Upper lobe of left lung (tissue), 6 donors: ENCODE data around the gene KERA. TPM values are rescaled to one million over a fixed set of nuclear protein-coding genes. Genes with fewer than 3 reads are reported as not detected.

Source experiments
- ATAC-seq, 2 donors: fragments of 200-7000 bp; cut with Tn5 transposase; one replicate each; pipeline ENCODE4 v1.9.1; 2022; ENCODE audit warnings: mild to moderate bottlenecking in 2 of 2, moderate library complexity in 2 of 2; ENCODE audit not compliant: low FRiP score in 2 of 2
- DNase-seq, 2 donors: peaks; one replicate each; pipeline ENCODE4 v3.0.0-alpha.2; 2019 to 2020
- H3K27ac ChIP-seq, 4 donors: fragments of 200-600 bp; sonication (generic); one replicate each; pipeline ENCODE4 v1.5.1; 2016 to 2019
- H3K27me3 ChIP-seq, 4 donors: fragments of 200-600 bp; sonication (generic); one replicate each; pipeline ENCODE4 v1.5.1; 2017 to 2019
- H3K36me3 ChIP-seq, 4 donors: fragments of 200-600 bp; sonication (generic); one replicate each; pipeline ENCODE4 v1.5.1; 2016 to 2019
- H3K4me1 ChIP-seq, 4 donors: fragments of 200-600 bp; sonication (generic); one replicate each; pipeline ENCODE4 v1.5.1; 2018 to 2019
- H3K4me3 ChIP-seq, 4 donors: fragments of 200-600 bp; sonication (generic); one replicate each; pipeline ENCODE4 v1.5.1; 2017 to 2019; ENCODE audit warnings: mild to moderate bottlenecking in 2 of 4, moderate library complexity in 1 of 4
- H3K9me3 ChIP-seq, 4 donors: fragments of 200-600 bp; sonication (generic); one replicate each; pipeline ENCODE4 v1.5.1; 2018 to 2019
- CTCF ChIP-seq, 6 experiments: fragments of 450-650 bp in 4 of 6; fragments of 200-600 bp in 2 of 6; sonication (generic) in 2 of 6; IDR thresholded peaks; one replicate each; pipeline ENCODE4 v1.5.1; 2016 to 2019; ENCODE audit warnings: antibody characterized with exemption in 6 of 6
- EP300 ChIP-seq, 4 donors: sonication (generic); formaldehyde crosslinking; IDR thresholded peaks; one replicate each; pipeline ENCODE4 v1.5.1; 2017; ENCODE audit warnings: antibody characterized with exemption in 4 of 4, control low read depth in 2 of 4
- POLR2A ChIP-seq, 4 donors: fragments of 450-650 bp; IDR thresholded peaks; one replicate each; pipeline ENCODE4 v1.5.1; 2016 to 2017; ENCODE audit warnings: antibody characterized with exemption in 4 of 4, mild to moderate bottlenecking in 2 of 4
- POLR2AphosphoS5 ChIP-seq, 2 donors: sonication (generic); formaldehyde crosslinking; IDR thresholded peaks; one replicate each; pipeline ENCODE4 v1.5.1; 2017; ENCODE audit warnings: antibody characterized with exemption in 2 of 2
- WGBS, 2 donors: methylation state at CpG; one replicate each; pipeline ENCODE4 v1.1.5; 2017 to 2018; 5-methylcytosine and 5-hydroxymethylcytosine counted together
- total RNA-seq, 6 donors: library from RNA; depleted of rRNA in 4 of 6; stranded (reverse); fragments of >200 nt in 4 of 6; gene quantifications; one replicate each; pipeline versions ENCODE4 v1.1.0 to v1.2.1, GENCODE V29; 2016 to 2021
- donor health status: DM: no; HTN: no; CAD: no; lungs with moderate emphysema.
- donor health status: DM: no; HTN: yes; CAD: no; lungs with severe emphysema.

KERA gene
- total RNA-seq, 6 donors from 2014 or later: not detected

GRCh38 chr12:91103624-91104023, 45.8 kb upstream of the KERA start:
- TF ChIP-seq CTCF (IDR thresholded peaks at IDR 0.05) (no peak), EP300 (IDR thresholded peaks at IDR 0.05) (no peak), POLR2AphosphoS5 (IDR thresholded peaks at IDR 0.05) (no peak), POLR2A (IDR thresholded peaks at IDR 0.05) (no peak)
- WGBS, 2 donors: 41% methylated on average over 1 of the region's 1 CpG
- Histone ChIP-seq H3K36me3 (no peaks in the 10 kb centered on the region), H3K4me1 (no peaks in the 10 kb centered on the region), H3K27me3 (no peaks in the 10 kb centered on the region), H3K27ac (no peak overlapping the region), H3K9me3 (no peaks in the 10 kb centered on the region), H3K4me3 (no peak overlapping the region)
- DNase-seq (no peak), ATAC-seq (no peak)

- H3K9me3 ChIP-seq: no peaks in the 10 kb centered on the region
- no peak overlapping the region for H3K27ac ChIP-seq
- DNase-seq: no peak
- H3K4me3 ChIP-seq: no peak overlapping the region
- no peaks in the 10 kb centered on the region for H3K36me3 ChIP-seq
- no peak for TF ChIP-seq POLR2A (IDR thresholded peaks at IDR 0.05)
- no peak for TF ChIP-seq CTCF (IDR thresholded peaks at IDR 0.05)
- TF ChIP-seq EP300 (IDR thresholded peaks at IDR 0.05): no peak
- no peak for TF ChIP-seq POLR2AphosphoS5 (IDR thresholded peaks at IDR 0.05)
- no peaks in the 10 kb centered on the region for H3K4me1 ChIP-seq
- ATAC-seq: no peak
- H3K27me3 ChIP-seq: no peaks in the 10 kb centered on the region
Measured at GRCh38 chr12:91103101-91103500, 45.3 kb upstream of the KERA start.

- WGBS, 2 donors: 56 to 63% methylated on average over 2 of the region's 2 CpGs
- TF ChIP-seq EP300 (IDR thresholded peaks at IDR 0.05) (no peak), CTCF (IDR thresholded peaks at IDR 0.05) (no peak), POLR2AphosphoS5 (IDR thresholded peaks at IDR 0.05) (no peak), POLR2A (IDR thresholded peaks at IDR 0.05) (no peak)
- Histone ChIP-seq H3K27ac (no peak overlapping the region), H3K27me3 (no peaks in the 10 kb centered on the region), H3K4me1 (no peaks in the 10 kb centered on the region), H3K9me3 (no peaks in the 10 kb centered on the region), H3K4me3 (no peak overlapping the region), H3K36me3 (no peaks in the 10 kb centered on the region)
- DNase-seq (no peak), ATAC-seq (no peak)
Measured at GRCh38 chr12:91100906-91101305, 43.1 kb upstream of the KERA start.

- no peak for ATAC-seq
- TF ChIP-seq CTCF (IDR thresholded peaks at IDR 0.05) (no peak), POLR2A (IDR thresholded peaks at IDR 0.05) (no peak), EP300 (IDR thresholded peaks at IDR 0.05) (no peak), POLR2AphosphoS5 (IDR thresholded peaks at IDR 0.05) (no peak)
- Histone ChIP-seq H3K27ac (no peak overlapping the region), H3K27me3 (no peaks in the 10 kb centered on the region), H3K36me3 (no peaks in the 10 kb centered on the region), H3K4me1 (no peaks in the 10 kb centered on the region), H3K9me3 (no peaks in the 10 kb centered on the region), H3K4me3 (no peak overlapping the region)
- WGBS, 2 donors: 61 to 64% methylated on average over 2 of the region's 2 CpGs
- no peak for DNase-seq
Measured at GRCh38 chr12:91099836-91100235, 42.0 kb upstream of the KERA start.

- ATAC-seq (no peak), DNase-seq (no peak)
- Histone ChIP-seq H3K36me3 (no peaks in the 10 kb centered on the region), H3K9me3 (no peaks in the 10 kb centered on the region), H3K27ac (peak overlapping the region in 1 of 4 donors; percentile 6), H3K4me1 (no peaks in the 10 kb centered on the region), H3K27me3 (no peaks in the 10 kb centered on the region), H3K4me3 (no peak overlapping the region)
- TF ChIP-seq POLR2A (IDR thresholded peaks at IDR 0.05) (no peak), CTCF (IDR thresholded peaks at IDR 0.05) (no peak), EP300 (IDR thresholded peaks at IDR 0.05) (no peak), POLR2AphosphoS5 (IDR thresholded peaks at IDR 0.05) (no peak)
- 45 to 47% methylated on average over 2 of the region's 2 CpGs for WGBS, 2 donors
Measured at GRCh38 chr12:91099341-91099740, 41.5 kb upstream of the KERA start.
